Hepatocyte (in vitro differentiated cells): ENCODE measurements around the gene SPAG16.

Experiments used
- EZH2phosphoT487 ChIP-seq: fragments of 200-600 bp; sonication (generic); IDR thresholded peaks from one replicate; pipeline ENCODE4 v1.6.1; 2018; ENCODE audit warnings: antibody characterized with exemption, mild to moderate bottlenecking, low read depth, moderate library complexity; ENCODE audit not compliant: unreplicated experiment, severe bottlenecking
- TF ChIP-seq, protein P1 (sequence below): fragments of 200-600 bp; sonication (generic); IDR thresholded peaks from 2 replicates; pipeline ENCODE4 v1.5.1; 2016; ENCODE audit warnings: antibody characterized with exemption, mild to moderate bottlenecking; ENCODE audit not compliant: poor library complexity

DNA sequence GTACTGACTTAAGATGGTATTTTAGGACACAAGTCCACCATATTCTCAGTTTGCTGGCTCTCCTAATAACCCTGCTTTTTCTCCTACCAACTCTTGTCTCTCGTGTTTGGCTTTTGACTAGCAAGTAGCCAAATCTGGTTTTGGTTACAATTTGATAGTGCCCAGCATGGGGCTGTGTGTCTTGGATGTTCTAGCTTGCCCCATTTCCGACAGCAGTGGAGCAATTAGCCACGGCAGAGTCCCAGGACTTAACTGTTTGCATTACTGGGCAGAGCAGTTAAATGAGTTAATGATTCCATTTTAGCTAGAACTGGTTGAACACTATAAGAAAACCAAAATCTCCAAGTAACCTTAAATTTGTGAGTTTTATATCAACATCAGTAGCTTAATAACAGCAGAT is 18.6 kb upstream of the SPAG16 start:
- TF ChIP-seq EZH2phosphoT487, result no peak
- TF ChIP-seq, protein P1, sequence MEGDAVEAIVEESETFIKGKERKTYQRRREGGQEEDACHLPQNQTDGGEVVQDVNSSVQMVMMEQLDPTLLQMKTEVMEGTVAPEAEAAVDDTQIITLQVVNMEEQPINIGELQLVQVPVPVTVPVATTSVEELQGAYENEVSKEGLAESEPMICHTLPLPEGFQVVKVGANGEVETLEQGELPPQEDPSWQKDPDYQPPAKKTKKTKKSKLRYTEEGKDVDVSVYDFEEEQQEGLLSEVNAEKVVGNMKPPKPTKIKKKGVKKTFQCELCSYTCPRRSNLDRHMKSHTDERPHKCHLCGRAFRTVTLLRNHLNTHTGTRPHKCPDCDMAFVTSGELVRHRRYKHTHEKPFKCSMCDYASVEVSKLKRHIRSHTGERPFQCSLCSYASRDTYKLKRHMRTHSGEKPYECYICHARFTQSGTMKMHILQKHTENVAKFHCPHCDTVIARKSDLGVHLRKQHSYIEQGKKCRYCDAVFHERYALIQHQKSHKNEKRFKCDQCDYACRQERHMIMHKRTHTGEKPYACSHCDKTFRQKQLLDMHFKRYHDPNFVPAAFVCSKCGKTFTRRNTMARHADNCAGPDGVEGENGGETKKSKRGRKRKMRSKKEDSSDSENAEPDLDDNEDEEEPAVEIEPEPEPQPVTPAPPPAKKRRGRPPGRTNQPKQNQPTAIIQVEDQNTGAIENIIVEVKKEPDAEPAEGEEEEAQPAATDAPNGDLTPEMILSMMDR, result no peak
